GM23248 (cell line): ENCODE results near the gene TRIM65. TPM values are rescaled to one million over a fixed set of nuclear protein-coding genes. Genes with fewer than 3 reads are reported as not detected.
A peak's percentile ranks its signal among the peaks of the same experiment; 100 is the strongest.

Experiments used
- DNase-seq: peaks from one replicate; pipeline ENCODE4 v3.0.0-alpha.2; 2015
- H2AFZ ChIP-seq: fragments of 200-600 bp; sonication (generic); 2 replicates; pipeline ENCODE4 v1.6.1; 2016; ENCODE audit warnings: antibody characterized with exemption
- H3F3A ChIP-seq: fragments of 200-600 bp; sonication (generic); 2 replicates; pipeline ENCODE4 v1.6.1; 2016; ENCODE audit warnings: mild to moderate bottlenecking, antibody characterized with exemption, mixed run types; ENCODE audit not compliant: insufficient read depth
- H3K27ac ChIP-seq: fragments of 200-600 bp; sonication (generic); 2 replicates; pipeline ENCODE4 v1.5.1; 2016; ENCODE audit warnings: mild to moderate bottlenecking
- H3K27me3 ChIP-seq: fragments of 200-600 bp; sonication (generic); replicated peaks from 2 replicates; pipeline ENCODE4 v1.6.1; 2016; ENCODE audit warnings: mild to moderate bottlenecking; ENCODE audit not compliant: insufficient read depth
- H3K36me3 ChIP-seq: fragments of 200-600 bp; sonication (generic); 2 replicates; pipeline ENCODE4 v1.6.1; 2016; ENCODE audit warnings: low read depth, mild to moderate bottlenecking
- H3K4me1 ChIP-seq: fragments of 200-600 bp; sonication (generic); 2 replicates; pipeline ENCODE4 v1.6.1; 2016; ENCODE audit warnings: mild to moderate bottlenecking; ENCODE audit not compliant: insufficient read depth
- H3K4me2 ChIP-seq: fragments of 200-600 bp; sonication (generic); one replicate; pipeline ENCODE4 v1.6.1; 2016; ENCODE audit warnings: mild to moderate bottlenecking; ENCODE audit not compliant: unreplicated experiment
- H3K4me3 ChIP-seq: fragments of 200-600 bp; sonication (generic); 2 replicates; pipeline ENCODE4 v1.5.1; 2016; ENCODE audit warnings: mild to moderate bottlenecking
- H3K79me2 ChIP-seq: fragments of 200-600 bp; sonication (generic); 2 replicates; pipeline ENCODE4 v1.6.1; 2016; ENCODE audit warnings: mild to moderate bottlenecking; ENCODE audit not compliant: insufficient read depth
- H3K9ac ChIP-seq: fragments of 200-600 bp; sonication (generic); 2 replicates; pipeline ENCODE4 v1.6.1; 2016; ENCODE audit warnings: mild to moderate bottlenecking
- H3K9me2 ChIP-seq: fragments of 200-600 bp; sonication (generic); 2 replicates; pipeline ENCODE4 v1.6.1; 2016; ENCODE audit warnings: mixed run types, mild to moderate bottlenecking, moderate library complexity; ENCODE audit not compliant: insufficient read depth
- H3K9me3 ChIP-seq: fragments of 200-600 bp; sonication (generic); one replicate; pipeline ENCODE4 v1.6.1; 2017; ENCODE audit warnings: low read depth
- H4K20me1 ChIP-seq: fragments of 200-600 bp; sonication (generic); 2 replicates; pipeline ENCODE4 v1.6.0; 2016; ENCODE audit not compliant: insufficient read depth
- EZH2 ChIP-seq: fragments of 200-600 bp; sonication (generic); IDR thresholded peaks from 2 replicates; pipeline ENCODE4 v1.6.1; 2018; ENCODE audit warnings: antibody characterized with exemption, mild to moderate bottlenecking; ENCODE audit not compliant: insufficient read depth, poor library complexity, severe bottlenecking
- EZH2phosphoT487 ChIP-seq: fragments of 200-600 bp; sonication (generic); IDR thresholded peaks from 2 replicates; pipeline ENCODE4 v1.6.1; 2018; ENCODE audit warnings: antibody characterized with exemption, moderate library complexity, mild to moderate bottlenecking, low read depth; ENCODE audit not compliant: insufficient read depth
- whole genome bisulfite sequencing, 2 experiments: methylation state at CpG; one replicate each; pipeline ENCODE4 v1.1.6; 2015 to 2017; ENCODE audit warnings: low lambda C conversion rate in 2 of 2, low coverage in 1 of 2; ENCODE audit errors: missing lambda C conversion rate in 2 of 2; 5-methylcytosine and 5-hydroxymethylcytosine counted together
- in situ Hi-C: fragments of 300-500 bp; cut with MboI; formaldehyde crosslinking; loops from 2 replicates; pipeline ENCODE4 v1.15.0; 2020
- polyA plus RNA-seq: library from polyadenylated mRNA; unstranded; fragments of >200 nt; fragmentation: Nextera tagmentation; extraction: Ambion mirVana; gene quantifications from 2 replicates; pipeline ENCODE4 v1.2.1, GENCODE V29; 2016
- total RNA-seq: library from RNA; depleted of rRNA; stranded (reverse); fragments of >200 nt; shearing (Covaris generic); gene quantifications from 2 replicates; pipeline ENCODE4 v1.2.3, GENCODE V29; 2014

Gene TRIM65
- total and polyA plus RNA-seq, 2 experiments from 2014 or later, result 9.9 to 25.7 TPM

DNA sequence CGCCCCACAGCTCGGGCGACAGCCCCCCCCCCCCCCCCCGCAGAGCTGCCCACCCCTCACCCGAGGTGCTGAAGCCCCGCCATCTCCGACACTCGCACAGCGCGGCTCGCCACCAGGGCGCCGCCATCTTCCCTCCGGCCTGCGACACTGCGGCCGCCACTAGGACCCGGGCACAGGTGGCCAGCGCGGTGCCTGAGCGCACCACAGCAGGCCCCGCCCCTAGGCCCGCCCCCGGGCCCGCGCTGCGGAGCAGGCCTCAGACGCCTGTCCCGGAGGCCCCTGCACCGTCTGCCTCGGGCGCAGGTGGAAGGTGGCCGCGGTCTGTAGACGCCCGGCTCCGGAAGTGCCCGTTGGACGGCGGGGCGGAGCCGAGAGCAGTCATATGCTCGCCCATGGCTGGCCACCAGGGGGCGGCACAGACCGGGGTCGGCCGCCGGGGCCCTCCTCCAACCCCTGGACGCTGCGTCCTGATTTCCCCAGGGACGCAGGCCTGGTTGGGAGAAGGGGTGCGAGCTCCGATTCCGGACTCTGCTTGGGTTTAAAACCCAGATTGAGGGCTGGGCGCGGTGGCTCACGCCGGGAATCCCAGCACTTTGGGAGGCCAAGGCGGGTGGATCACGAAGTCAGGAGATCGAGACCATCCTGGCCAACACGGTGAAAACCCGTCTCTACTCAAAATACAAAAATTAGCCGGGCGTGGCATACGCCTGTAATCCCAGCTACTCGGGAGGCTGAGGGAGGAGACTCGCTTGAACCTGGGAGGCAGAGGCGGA, 8.2 kb upstream of the TRIM65 start, which contains the start of gene MRPL38:
MRPL38 (minus strand) TSS at position 136 of the 773 bp plus-strand sequence; CDS start at position 127, 9 bp downstream.
- 2 to 4% methylated on average over 34 to 47 of the region's 69 CpGs for WGBS, 2 experiments
- H3K9me2 ChIP-seq, result no peaks in the 10 kb centered on the region
- in situ Hi-C loops, result loop anchor here (25.0 kb wide), 1 partner anchor 382 kb away; no protein-coding TSS in a partner anchor
- H3K27ac ChIP-seq, result peak within 1 kb of the TSS; percentile 56
- no peaks in the 10 kb centered on the region for H3K27me3 ChIP-seq
- peaks cover 12% of the 10 kb centered on the region for H3K4me1 ChIP-seq
- peaks cover 27% of the 10 kb centered on the region; the same call in 1 of the 2 replicates for H3F3A ChIP-seq
- H2AFZ ChIP-seq, result peak within 1 kb of the TSS; percentile 92
- no peaks in the 10 kb centered on the region for H4K20me1 ChIP-seq
- H3K9ac ChIP-seq, result peak within 1 kb of the TSS; percentile 81
- peak; percentile 95 for DNase-seq
- no peak for TF ChIP-seq EZH2phosphoT487
- no peak for TF ChIP-seq EZH2
- H3K79me2 ChIP-seq, result peaks cover 13% of the 10 kb centered on the region
- no peaks in the 10 kb centered on the region for H3K9me3 ChIP-seq
- H3K4me2 ChIP-seq, result peak within 1 kb of the TSS; percentile 86
- peak within 1 kb of the TSS; percentile 79 for H3K4me3 ChIP-seq
- no peaks in the 10 kb centered on the region; the same call in 1 of the 2 replicates for H3K36me3 ChIP-seq

DNA sequence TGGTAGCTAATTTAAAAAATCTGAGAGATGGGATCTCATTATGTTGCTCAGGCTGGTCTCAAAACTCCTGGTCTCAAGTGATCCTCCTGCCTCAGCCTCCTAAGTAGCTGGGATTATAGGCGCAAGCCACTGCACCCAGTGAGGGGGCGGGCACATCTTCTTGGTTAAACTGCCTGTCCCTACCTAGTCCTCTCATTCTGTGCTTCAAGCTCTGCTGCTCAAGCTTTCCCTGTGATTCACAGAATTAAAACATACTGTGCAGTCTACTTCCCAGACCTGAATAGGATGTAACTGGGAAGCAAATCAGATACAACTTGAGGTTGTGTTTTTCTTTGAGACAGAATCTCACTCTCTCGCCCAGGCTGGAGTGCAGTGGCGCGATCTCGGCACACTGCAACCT, 5.7 kb upstream of the TRIM65 start:
- H3K9me2 ChIP-seq, result no peaks in the 10 kb centered on the region
- H3K27ac ChIP-seq, result no peak overlapping the region
- peaks cover 13% of the 10 kb centered on the region for H3K79me2 ChIP-seq
- no peak overlapping the region for H2AFZ ChIP-seq
- in situ Hi-C loops, result loop anchor here (25.0 kb wide), 1 partner anchor 385 kb away; no protein-coding TSS in a partner anchor
- TF ChIP-seq EZH2phosphoT487 (no peak), EZH2 (no peak)
- H3F3A ChIP-seq, result peaks cover 17% of the 10 kb centered on the region; the same call in 1 of the 2 replicates
- H3K9ac ChIP-seq, result no peak overlapping the region
- no peaks in the 10 kb centered on the region for H3K27me3 ChIP-seq
- H3K36me3 ChIP-seq, result no peaks in the 10 kb centered on the region; the same call in 1 of the 2 replicates
- H3K4me1 ChIP-seq, result peaks cover 7% of the 10 kb centered on the region; the same call in 1 of the 2 replicates
- H3K4me3 ChIP-seq, result no peak overlapping the region
- H3K9me3 ChIP-seq, result no peaks in the 10 kb centered on the region
- no peaks in the 10 kb centered on the region for H4K20me1 ChIP-seq
- DNase-seq, result no peak
- H3K4me2 ChIP-seq, result no peak overlapping the region
- 98% methylated on average over 6 of the region's 6 CpGs for WGBS, 2 experiments

DNA sequence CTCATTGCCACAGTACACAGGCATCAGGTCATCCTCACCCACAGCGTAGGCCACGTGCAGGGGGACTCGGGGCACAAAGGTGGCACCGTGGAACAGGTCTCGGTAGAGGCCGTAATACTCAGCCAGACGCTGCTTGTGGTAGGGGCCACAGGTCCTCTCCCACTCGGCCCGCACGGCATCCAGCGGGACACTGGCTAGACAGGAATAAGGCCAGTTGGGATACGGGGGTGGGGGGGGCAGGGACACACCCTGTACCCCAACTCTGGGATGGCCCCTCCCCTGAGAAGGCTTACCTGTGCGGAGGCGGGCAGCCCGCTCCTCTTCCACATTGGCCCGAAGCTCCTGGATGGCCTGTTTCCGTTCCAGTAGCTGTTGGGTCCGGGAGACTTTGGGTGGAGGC, 5.0 kb upstream of the TRIM65 start:
- Histone ChIP-seq H3K4me1 (peaks cover 7% of the 10 kb centered on the region; the same call in 1 of the 2 replicates), H3K9ac (no peak overlapping the region), H2AFZ (no peak overlapping the region), H3K27ac (no peak overlapping the region), H3K79me2 (peaks cover 13% of the 10 kb centered on the region), H3K27me3 (no peaks in the 10 kb centered on the region), H3K9me2 (no peaks in the 10 kb centered on the region), H3K4me3 (no peak overlapping the region), H3K9me3 (no peaks in the 10 kb centered on the region), H3K36me3 (no peaks in the 10 kb centered on the region; the same call in 1 of the 2 replicates), H3K4me2 (no peak overlapping the region), H3F3A (peaks cover 20% of the 10 kb centered on the region; the same call in 1 of the 2 replicates), H4K20me1 (no peaks in the 10 kb centered on the region)
- TF ChIP-seq EZH2 (no peak), EZH2phosphoT487 (no peak)
- DNase-seq, result no peak
- in situ Hi-C loops, result loop anchor here (25.0 kb wide), 1 partner anchor 386 kb away; no protein-coding TSS in a partner anchor
- 87 to 88% methylated on average over 14 to 18 of the region's 18 CpGs for WGBS, 2 experiments

DNA sequence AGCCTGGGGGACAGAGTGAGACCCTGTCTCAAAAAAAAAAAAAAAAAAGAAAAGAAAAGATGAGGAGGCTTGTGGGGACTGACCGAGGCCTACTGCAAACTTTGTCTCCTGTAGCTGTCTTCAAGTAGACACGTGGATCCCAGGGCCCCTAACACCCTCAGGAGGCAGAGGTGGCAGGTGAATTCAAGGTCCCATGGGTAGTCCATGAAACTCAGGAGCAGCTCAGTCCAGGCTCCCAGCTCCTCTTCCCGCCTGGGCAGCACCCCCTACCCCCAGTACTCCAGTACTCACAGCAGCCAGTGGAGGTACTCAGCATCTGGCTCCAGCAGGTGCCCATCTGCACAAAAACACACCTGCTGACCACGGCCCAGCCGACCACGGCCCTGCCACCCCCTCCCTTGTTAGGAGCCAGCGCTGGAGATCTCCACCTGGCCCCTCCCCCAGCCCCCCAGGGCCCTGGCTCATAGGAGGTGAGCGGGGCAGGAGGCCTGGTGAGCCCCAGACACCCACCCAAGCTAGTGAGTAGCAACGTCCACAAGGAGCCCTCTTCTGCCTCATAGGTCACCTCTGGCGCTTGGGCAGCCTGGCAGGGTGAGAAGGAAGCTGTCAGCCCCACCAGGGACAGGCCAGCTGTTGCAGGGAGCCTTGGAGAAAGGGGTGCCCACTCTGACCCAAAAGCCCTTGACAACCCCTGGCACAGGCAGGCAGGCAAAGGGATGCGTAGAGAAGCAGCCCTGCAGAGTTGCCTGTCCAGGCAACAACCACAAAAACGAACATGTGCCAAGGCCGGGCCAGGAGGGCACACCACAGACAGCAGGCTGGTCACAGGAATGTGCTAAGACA, 4.2 kb upstream of the TRIM65 start:
- H3K9me2 ChIP-seq, result no peaks in the 10 kb centered on the region
- peaks cover 20% of the 10 kb centered on the region; the same call in 1 of the 2 replicates for H3F3A ChIP-seq
- H3K4me2 ChIP-seq, result no peak overlapping the region
- no peak for DNase-seq
- H3K36me3 ChIP-seq, result no peaks in the 10 kb centered on the region; the same call in 1 of the 2 replicates
- H3K27me3 ChIP-seq, result no peaks in the 10 kb centered on the region
- H3K27ac ChIP-seq, result no peak overlapping the region
- in situ Hi-C loops, result loop anchor here (25.0 kb wide), 1 partner anchor 386 kb away; no protein-coding TSS in a partner anchor
- H3K9ac ChIP-seq, result no peak overlapping the region
- no peaks in the 10 kb centered on the region for H3K9me3 ChIP-seq
- H3K4me3 ChIP-seq, result no peak overlapping the region
- no peaks in the 10 kb centered on the region for H4K20me1 ChIP-seq
- H2AFZ ChIP-seq, result no peak overlapping the region
- peaks cover 16% of the 10 kb centered on the region for H3K79me2 ChIP-seq
- TF ChIP-seq EZH2phosphoT487, result no peak
- no peak for TF ChIP-seq EZH2
- WGBS, 2 experiments, result 85 to 90% methylated on average over 13 of the region's 13 CpGs
- peaks cover 7% of the 10 kb centered on the region; the same call in 1 of the 2 replicates for H3K4me1 ChIP-seq
